GM13976 (cell line): ENCODE data around the gene GRK6.

Experiments
- DNase-seq: peaks from one replicate; pipeline ENCODE4 v3.0.0; 2012; ENCODE audit warnings: low spot score
- in situ Hi-C: fragments of 300-500 bp; cut with MboI; formaldehyde crosslinking; loops from one replicate; pipeline ENCODE4 v1.12.0; 2022; ENCODE audit warnings: low sequenced_read_pairs, mixed read lengths, inconsistent platforms; ENCODE audit not compliant: unreplicated experiment
- TF ChIP-seq, protein P1 (sequence below): IDR thresholded peaks from 2 replicates; pipeline ENCODE4 v1.5.1; 2012; ENCODE audit warnings: borderline replicate concordance, mild to moderate bottlenecking; ENCODE audit not compliant: insufficient read depth; ENCODE audit errors: extremely low read depth, missing control alignments, control extremely low read depth

The GRK6 gene

DNA sequence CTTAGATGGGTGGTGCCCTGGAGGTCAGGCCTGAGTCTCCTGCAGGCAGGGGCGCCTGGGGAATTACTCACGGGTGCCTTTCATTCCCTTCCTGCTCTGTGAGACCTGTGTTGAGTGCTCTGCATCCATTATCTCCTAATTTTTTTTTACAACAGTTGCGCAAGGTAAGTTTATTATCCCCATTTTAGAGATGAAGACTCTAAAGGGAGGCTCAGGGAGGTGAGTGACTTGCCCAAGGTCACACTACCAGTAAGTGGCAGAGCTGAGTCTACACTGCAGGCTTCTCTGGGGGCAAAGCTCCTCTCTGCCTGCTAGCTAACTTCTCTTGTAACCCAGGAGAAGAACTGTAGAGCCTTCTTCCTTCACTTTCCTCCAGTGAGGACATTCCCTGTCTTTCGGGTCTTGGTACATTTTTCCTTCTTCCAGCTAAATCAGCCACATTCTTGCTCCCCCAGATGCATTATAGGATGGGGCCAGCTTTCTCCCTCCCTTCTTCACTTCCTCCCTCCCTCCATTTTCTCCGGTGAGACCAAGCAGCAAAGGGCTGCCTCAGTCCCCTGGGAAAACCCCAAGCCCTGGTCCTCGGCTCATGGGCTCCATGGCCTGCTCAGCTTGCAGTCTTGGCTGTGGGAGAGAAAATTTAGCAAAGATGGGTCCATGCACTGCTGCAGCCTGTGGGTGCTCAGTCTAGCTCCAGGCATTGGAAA, 21.9 kb downstream of the GRK6 start:
- TF ChIP-seq, protein P1, sequence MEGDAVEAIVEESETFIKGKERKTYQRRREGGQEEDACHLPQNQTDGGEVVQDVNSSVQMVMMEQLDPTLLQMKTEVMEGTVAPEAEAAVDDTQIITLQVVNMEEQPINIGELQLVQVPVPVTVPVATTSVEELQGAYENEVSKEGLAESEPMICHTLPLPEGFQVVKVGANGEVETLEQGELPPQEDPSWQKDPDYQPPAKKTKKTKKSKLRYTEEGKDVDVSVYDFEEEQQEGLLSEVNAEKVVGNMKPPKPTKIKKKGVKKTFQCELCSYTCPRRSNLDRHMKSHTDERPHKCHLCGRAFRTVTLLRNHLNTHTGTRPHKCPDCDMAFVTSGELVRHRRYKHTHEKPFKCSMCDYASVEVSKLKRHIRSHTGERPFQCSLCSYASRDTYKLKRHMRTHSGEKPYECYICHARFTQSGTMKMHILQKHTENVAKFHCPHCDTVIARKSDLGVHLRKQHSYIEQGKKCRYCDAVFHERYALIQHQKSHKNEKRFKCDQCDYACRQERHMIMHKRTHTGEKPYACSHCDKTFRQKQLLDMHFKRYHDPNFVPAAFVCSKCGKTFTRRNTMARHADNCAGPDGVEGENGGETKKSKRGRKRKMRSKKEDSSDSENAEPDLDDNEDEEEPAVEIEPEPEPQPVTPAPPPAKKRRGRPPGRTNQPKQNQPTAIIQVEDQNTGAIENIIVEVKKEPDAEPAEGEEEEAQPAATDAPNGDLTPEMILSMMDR, result no peak
- in situ Hi-C loops, result no loop called here
- no peak for DNase-seq

DNA sequence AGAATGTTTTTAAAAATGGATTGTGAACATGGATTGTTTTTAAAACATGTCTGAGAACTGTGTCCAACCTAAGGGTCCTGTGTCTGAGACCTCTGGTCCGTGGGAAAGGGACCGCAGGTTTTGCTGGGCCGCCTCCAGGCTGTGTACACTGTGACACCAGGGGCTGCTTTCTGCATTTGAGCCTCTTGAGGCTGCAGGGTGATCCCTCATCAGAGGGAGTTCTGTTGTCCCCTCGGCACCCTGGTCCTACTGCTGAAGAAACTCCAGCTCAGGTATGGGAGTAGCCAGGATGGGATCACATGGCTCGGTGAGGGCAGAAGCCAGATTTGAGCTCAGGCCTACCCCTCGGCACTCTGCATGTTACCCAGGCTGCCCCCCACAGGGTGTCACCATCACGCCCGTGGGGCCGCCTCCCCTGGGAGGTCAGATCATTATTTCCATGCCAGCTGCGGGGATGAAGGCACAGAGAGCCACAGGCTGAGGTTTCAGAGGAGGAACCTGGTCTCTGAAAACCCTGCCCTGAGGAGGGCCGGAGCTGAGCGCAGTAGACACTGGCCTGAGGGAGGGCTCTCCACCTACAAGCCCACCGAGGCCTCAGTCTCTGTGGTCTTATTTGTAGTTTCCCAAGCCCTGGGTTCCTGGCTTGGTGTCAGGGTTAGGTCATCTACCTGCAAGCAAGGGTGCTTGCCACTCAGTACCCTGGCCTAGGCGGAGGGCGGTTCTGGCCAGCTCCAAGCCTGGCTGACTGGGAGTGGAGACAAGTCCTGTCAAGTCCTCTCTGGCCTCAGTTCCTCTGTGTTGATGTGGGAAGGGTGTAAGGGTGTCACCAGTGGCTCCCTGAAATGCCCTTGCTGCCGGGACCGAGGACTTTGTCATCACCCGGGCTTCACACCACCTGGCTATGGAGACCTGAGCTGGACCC, 22.9 kb downstream of the GRK6 start:
- no peak for DNase-seq
- in situ Hi-C loops, result loop anchor here (10.0 kb wide), 1 partner anchor 45 kb away; the partner anchor contains the start of genes F12 and PFN3
- TF ChIP-seq, protein P1, result no peak

DNA sequence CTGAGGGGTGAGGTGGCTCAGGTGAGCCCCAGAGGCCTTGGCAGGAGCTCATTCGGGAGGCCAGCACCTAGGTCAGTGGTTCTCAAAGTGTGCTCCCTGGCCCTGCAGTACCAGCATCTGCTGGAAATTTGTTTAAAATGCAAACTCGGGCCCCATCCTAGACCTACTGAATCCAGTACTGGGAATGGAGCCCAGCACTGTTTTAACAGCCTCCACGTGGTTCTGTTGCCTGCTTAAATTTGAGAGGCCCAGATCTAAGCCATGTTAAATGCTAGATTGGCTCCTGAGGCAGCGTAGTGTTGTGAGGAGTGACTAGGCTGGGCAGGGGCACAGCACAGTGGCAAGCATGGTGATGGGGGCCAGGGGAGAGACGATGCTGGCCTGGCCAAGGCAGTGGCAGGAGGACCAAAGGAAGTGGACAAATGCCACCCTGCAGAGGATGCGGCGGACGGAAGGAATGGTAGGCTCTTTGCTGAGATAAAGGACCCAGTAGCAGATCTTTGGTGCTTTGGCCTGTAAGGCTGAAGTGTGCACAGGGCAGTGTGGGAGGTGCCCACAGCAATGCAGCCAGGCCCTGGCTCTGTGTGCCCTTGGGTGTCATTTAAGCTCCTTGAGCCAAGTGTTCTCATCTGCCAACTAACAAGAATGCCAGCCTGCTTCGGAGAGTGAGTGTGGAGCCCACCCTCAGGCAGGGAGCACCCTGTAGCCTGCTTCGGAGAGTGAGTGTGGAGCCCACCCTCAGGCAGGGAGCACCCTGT, 24.4 kb downstream of the GRK6 start:
- in situ Hi-C loops, result loop anchor here (10.0 kb wide), 1 partner anchor 46 kb away; the partner anchor contains the start of genes F12 and PFN3
- TF ChIP-seq, protein P1, result no peak
- no peak for DNase-seq

DNA sequence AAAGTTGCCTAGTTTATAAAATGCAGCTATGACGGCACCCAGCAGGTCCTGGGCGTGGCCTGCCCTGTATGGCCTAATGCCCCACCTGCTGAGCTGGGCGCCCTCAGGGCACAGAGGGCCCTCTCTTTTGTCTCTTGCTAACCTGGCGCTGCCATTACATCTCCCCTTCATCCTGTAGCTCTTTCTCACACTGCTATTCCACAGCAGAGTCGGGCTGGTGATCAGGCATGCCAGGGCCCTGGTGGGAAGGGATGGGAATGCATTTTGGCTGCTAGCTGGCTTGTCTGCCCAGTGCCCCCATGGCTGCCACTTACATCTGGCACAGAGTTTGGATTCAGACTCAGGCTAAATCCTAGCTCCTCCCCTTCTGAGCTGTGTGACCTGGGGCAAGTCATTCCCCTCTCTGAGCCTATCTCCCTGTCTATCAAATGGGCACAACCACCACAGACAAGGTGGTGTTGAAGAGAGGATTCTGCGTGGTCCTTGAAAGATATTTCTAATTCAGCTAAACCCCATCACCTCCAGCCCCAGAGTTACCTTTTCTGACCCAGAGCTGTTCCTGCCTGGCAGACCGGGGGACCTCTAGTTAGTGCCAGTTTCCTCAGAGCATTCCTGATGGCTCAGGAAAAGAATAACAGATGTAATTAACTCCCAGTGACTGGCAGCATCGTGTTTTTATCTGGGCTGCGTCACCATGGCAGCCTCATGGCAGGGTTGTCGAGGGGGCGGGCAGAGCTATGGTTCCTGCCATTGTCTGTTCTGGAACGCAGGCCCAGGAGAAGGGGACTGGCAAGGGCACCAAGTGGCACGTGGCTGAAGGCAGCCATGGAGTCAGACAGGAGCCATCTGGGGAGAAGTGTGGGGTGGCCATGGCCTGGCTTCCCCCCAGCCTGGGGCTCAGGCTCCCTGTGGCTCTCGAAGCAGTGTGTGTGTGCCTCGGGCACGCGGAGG, 26.5 kb downstream of the GRK6 start:
- in situ Hi-C loops, result loop anchor here (10.0 kb wide), 1 partner anchor 48 kb away; the partner anchor contains the start of genes F12 and PFN3
- DNase-seq, result no peak
- TF ChIP-seq, protein P1, result no peak

DNA sequence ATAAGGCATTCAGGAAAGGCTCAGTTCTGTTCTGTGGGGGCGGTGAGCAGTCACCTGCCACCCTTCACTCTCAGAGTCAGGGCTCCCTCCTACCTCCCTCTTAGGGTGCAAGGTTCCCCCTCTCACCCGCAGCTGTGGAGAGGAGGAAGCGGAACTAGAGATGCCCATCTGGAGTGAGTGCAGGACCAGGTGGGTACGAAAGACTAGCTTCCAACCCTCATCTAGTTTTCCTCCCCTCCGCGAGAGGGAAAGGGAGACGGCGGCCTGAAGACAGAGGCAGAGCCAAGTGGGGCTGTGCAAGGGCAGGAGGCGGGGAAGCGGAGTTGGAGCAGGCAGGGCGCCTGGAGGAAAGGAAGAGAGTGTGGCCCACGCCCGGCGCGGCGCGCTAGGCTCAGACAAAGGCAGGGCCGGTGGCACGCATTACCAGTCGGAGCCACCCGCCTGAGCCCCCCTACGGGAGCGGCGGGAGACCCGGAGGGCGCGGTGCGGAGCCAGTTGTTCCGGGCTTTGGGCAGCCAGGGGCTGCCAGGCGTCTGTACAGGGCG, 27.4 kb downstream of the GRK6 start:
- TF ChIP-seq, protein P1, result no peak
- in situ Hi-C loops, result loop anchor here (10.0 kb wide), 1 partner anchor 49 kb away; the partner anchor contains the start of genes F12 and PFN3
- DNase-seq, result no peak
